MM.1S (cell line): Measurements from ENCODE around the gene GNG5.
A peak's percentile ranks its signal among the peaks of the same experiment; 100 is the strongest.

Experiments
- DNase-seq: peaks from one replicate; pipeline ENCODE4 v3.0.0-alpha.2; 2015
- H2AFZ ChIP-seq: fragments of 300-600 bp; sonication (generic); 2 replicates; pipeline ENCODE4 v1.6.0; 2016; ENCODE audit warnings: antibody characterized with exemption, low read length
- H3F3A ChIP-seq: fragments of 300-600 bp; sonication (generic); 2 replicates; pipeline ENCODE4 v1.6.1; 2016; ENCODE audit warnings: mild to moderate bottlenecking, antibody characterized with exemption, low read length, moderate library complexity, mixed read lengths; ENCODE audit not compliant: insufficient read depth
- H3K27ac ChIP-seq: fragments of 300-600 bp; sonication (generic); 2 replicates; pipeline ENCODE4 v1.5.1; 2016; ENCODE audit warnings: mild to moderate bottlenecking, low read length
- H3K27me3 ChIP-seq: fragments of 300-600 bp; sonication (generic); replicated peaks from 2 replicates; pipeline ENCODE4 v1.6.0; 2016; ENCODE audit warnings: low read length; ENCODE audit not compliant: insufficient read depth
- H3K36me3 ChIP-seq: fragments of 300-600 bp; sonication (generic); replicated peaks from 2 replicates; pipeline ENCODE4 v1.6.1; 2016; ENCODE audit warnings: mild to moderate bottlenecking, low read length, mixed read lengths; ENCODE audit not compliant: insufficient read depth
- H3K4me1 ChIP-seq: fragments of 300-600 bp; sonication (generic); 2 replicates; pipeline ENCODE4 v1.6.1; 2016; ENCODE audit warnings: low read length, mixed read lengths
- H3K4me2 ChIP-seq: fragments of 300-600 bp; sonication (generic); 2 replicates; pipeline ENCODE4 v1.6.0; 2016; ENCODE audit warnings: low read depth, low read length
- H3K4me3 ChIP-seq: fragments of 300-600 bp; sonication (generic); 2 replicates; pipeline ENCODE4 v1.5.1; 2016; ENCODE audit warnings: low read length, mixed read lengths
- H3K79me2 ChIP-seq: fragments of 300-600 bp; sonication (generic); 2 replicates; pipeline ENCODE4 v1.6.1; 2016; ENCODE audit warnings: mixed run types, low read length, mixed read lengths
- H3K9ac ChIP-seq: fragments of 300-600 bp; sonication (generic); 2 replicates; pipeline ENCODE4 v1.6.1; 2016; ENCODE audit warnings: low read length, mixed read lengths
- H3K9me2 ChIP-seq: fragments of 300-600 bp; sonication (generic); replicated peaks from 2 replicates; pipeline ENCODE4 v1.6.1; 2016; ENCODE audit warnings: mild to moderate bottlenecking, low read length, mixed read lengths; ENCODE audit not compliant: insufficient read depth
- H3K9me3 ChIP-seq: fragments of 300-600 bp; sonication (generic); replicated peaks from 2 replicates; pipeline ENCODE4 v1.6.1; 2016; ENCODE audit warnings: mild to moderate bottlenecking, low read length, mixed read lengths; ENCODE audit not compliant: insufficient read depth
- H4K20me1 ChIP-seq: fragments of 300-600 bp; sonication (generic); 2 replicates; pipeline ENCODE4 v1.6.1; 2016; ENCODE audit warnings: mild to moderate bottlenecking, low read length, moderate library complexity, mixed read lengths; ENCODE audit not compliant: insufficient read depth
- EZH2 ChIP-seq: fragments of 300-600 bp; sonication (generic); optimal IDR thresholded peaks from 2 replicates; pipeline ENCODE3; 2017; ENCODE audit warnings: low read depth, mild to moderate bottlenecking, antibody characterized with exemption, low read length, mixed read lengths
- EZH2phosphoT487 ChIP-seq: fragments of 300-600 bp; sonication (generic); IDR thresholded peaks from 2 replicates; pipeline ENCODE4 v1.6.1; 2018; ENCODE audit warnings: antibody characterized with exemption, low read length
- TF ChIP-seq, protein P1 (sequence below): fragments of 300-600 bp; sonication (generic); IDR thresholded peaks from 2 replicates; pipeline ENCODE4 v1.5.1; 2016; ENCODE audit warnings: antibody characterized with exemption, low read length, mixed read lengths

GNG5 gene

DNA sequence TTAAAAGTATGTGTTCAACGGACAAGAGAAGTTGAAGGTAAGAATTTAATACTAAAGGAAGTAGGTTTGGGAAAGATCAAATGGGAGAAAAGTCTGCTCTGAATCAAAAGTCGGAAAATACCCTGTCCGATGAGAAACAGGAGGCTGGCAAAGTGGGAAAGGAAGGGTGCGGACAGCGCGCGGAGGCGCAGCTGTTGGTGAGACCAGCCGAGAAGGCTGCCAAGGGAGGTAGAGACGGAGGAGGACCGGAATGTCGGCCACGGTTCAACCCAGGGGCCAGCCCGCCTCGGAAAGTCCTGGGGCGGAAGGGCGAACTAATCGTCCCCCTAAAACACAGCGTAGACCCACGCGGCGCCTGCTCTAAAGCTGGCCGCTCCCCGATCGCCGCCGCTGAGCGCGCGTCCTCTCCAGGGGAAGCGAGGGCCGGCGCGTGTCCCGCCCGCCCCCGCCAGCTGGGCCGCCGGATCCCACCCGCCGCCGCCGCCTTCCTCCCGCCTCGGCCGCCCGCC, 834 bp downstream of the GNG5 start:
- Histone ChIP-seq H3K36me3 (no peaks in the 10 kb centered on the region), H3K79me2 (peaks cover 50% of the 10 kb centered on the region), H3F3A (peaks cover 17% of the 10 kb centered on the region; the same call in 1 of the 2 replicates), H3K4me3 (peak overlapping the region; percentile 75), H3K4me2 (peak overlapping the region; percentile 69; the same call in 1 of the 2 replicates), H3K9ac (peak overlapping the region; percentile 57), H3K27ac (peak overlapping the region; percentile 76; the same call in 1 of the 2 replicates), H2AFZ (0 out of 2 replicates have a peak overlapping the region, but pooled peaks have one; percentile 17), H3K27me3 (no peaks in the 10 kb centered on the region), H3K9me2 (no peaks in the 10 kb centered on the region), H4K20me1 (no peaks in the 10 kb centered on the region), H3K9me3 (no peaks in the 10 kb centered on the region), H3K4me1 (no peaks in the 10 kb centered on the region)
- peak; percentile 29 for DNase-seq
- no peak for TF ChIP-seq EZH2
- TF ChIP-seq, protein P1, sequence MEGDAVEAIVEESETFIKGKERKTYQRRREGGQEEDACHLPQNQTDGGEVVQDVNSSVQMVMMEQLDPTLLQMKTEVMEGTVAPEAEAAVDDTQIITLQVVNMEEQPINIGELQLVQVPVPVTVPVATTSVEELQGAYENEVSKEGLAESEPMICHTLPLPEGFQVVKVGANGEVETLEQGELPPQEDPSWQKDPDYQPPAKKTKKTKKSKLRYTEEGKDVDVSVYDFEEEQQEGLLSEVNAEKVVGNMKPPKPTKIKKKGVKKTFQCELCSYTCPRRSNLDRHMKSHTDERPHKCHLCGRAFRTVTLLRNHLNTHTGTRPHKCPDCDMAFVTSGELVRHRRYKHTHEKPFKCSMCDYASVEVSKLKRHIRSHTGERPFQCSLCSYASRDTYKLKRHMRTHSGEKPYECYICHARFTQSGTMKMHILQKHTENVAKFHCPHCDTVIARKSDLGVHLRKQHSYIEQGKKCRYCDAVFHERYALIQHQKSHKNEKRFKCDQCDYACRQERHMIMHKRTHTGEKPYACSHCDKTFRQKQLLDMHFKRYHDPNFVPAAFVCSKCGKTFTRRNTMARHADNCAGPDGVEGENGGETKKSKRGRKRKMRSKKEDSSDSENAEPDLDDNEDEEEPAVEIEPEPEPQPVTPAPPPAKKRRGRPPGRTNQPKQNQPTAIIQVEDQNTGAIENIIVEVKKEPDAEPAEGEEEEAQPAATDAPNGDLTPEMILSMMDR = no peak
- TF ChIP-seq EZH2phosphoT487 = no peak

DNA sequence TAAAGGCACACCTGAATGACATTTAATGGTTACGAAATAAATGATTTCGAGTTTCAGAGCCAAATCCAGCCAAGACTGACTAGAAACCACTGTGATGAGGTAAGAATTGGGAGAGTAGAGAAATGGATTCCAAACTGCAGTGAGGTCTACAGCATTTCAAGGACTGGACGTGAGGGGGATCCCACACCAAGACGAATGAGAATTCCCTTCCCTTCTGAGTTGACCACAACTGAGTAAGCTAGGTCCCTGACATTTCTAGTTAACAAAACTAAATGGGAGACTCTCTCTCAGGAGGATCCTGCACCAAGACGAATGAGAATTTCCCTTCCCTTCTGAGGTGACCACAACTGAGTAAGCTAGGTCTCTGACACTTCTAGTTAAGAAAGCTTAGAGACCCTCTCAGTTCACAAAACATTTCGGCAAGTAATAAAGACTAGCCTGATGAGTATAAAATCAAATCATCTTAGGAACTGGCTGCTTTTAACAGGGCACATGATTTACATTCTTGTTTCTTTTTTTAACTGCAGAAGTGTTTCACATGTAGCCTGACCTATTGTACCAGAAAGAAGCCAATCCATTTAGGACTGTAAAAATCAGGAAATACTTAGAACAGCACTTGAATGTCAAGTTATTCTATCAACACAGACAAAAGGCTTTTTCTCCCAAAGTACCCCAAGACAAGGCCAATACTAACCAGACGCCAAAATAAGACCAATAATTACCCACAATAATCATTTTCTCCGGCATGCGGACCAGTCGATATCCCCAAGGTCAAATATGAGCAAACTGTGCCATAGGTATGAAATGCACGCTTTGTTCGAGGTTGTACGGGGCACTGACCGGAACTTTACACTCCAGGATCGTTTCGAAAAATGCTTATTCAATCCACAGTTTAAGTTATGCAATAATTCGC, 1.5 kb downstream of the GNG5 start:
- Histone ChIP-seq H3K9me3 (no peaks in the 10 kb centered on the region), H3K4me1 (no peaks in the 10 kb centered on the region), H3K27ac (peak overlapping the region; percentile 76; the same call in 1 of the 2 replicates), H2AFZ (0 out of 2 replicates have a peak overlapping the region, but pooled peaks have one; percentile 17), H3K4me3 (peak overlapping the region; percentile 75), H3F3A (peaks cover 17% of the 10 kb centered on the region; the same call in 1 of the 2 replicates), H3K36me3 (no peaks in the 10 kb centered on the region), H4K20me1 (no peaks in the 10 kb centered on the region), H3K9me2 (no peaks in the 10 kb centered on the region), H3K79me2 (peaks cover 55% of the 10 kb centered on the region), H3K9ac (peak overlapping the region; percentile 57), H3K4me2 (peak overlapping the region; percentile 69), H3K27me3 (no peaks in the 10 kb centered on the region)
- no peak for DNase-seq
- TF ChIP-seq EZH2 (no peak), EZH2phosphoT487 (no peak)
- TF ChIP-seq, protein P1 = no peak

DNA sequence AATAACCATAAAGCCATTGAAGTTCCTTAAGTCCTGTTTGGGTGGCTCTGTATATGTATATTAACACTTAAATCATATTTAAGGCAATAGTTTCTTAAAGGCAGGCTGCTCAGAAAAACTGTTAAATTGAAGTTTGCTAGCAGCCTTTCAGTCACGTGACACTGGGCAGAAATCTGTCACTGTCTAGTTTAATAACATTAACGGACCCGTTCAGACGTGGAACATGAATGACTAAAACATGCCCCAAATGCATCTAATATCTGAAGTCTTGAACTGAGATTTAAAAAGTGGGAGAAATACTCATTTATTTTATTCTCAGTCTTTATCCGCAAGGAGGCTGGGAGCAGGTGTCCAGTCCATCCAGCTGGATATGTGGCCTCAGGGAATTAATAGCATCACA, 3.5 kb downstream of the GNG5 start:
- DNase-seq = no peak
- Histone ChIP-seq H3K36me3 (no peaks in the 10 kb centered on the region), H3K27me3 (no peaks in the 10 kb centered on the region), H4K20me1 (no peaks in the 10 kb centered on the region), H3K4me1 (no peaks in the 10 kb centered on the region), H3K79me2 (peaks cover 60% of the 10 kb centered on the region), H3K9me3 (no peaks in the 10 kb centered on the region), H3F3A (peaks cover 17% of the 10 kb centered on the region; the same call in 1 of the 2 replicates), H3K4me2 (no peak overlapping the region), H3K9ac (no peak overlapping the region), H3K4me3 (no peak overlapping the region), H3K9me2 (no peaks in the 10 kb centered on the region), H3K27ac (no peak overlapping the region), H2AFZ (no peak overlapping the region)
- TF ChIP-seq EZH2 = no peak
- no peak for TF ChIP-seq EZH2phosphoT487
- TF ChIP-seq, protein P1 = no peak
